Measurements from ENCODE around the gene XPNPEP3.

Gene XPNPEP3

DNA sequence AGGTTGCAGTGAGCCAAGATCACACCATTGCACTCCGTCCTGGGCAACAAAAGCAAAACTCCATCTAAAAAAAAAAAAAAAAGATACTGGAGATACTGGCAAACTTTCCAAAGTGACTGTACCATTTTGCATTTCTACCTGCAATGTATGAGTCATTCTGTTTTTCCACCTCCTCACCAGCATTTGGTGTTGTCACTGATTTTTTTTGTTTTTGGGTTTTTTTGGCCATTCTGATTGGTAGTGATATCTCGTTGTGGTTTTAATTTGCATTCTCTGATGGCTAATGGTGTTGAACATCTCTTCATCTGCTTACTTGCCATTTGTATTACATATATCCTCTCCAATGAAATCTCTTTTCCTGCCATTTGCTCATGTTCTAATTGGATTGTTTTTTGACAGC is 82.3 kb downstream of the XPNPEP3 start:
- no peak for DNase-seq (ENCODE audit: low read depth, low spot score)

DNA sequence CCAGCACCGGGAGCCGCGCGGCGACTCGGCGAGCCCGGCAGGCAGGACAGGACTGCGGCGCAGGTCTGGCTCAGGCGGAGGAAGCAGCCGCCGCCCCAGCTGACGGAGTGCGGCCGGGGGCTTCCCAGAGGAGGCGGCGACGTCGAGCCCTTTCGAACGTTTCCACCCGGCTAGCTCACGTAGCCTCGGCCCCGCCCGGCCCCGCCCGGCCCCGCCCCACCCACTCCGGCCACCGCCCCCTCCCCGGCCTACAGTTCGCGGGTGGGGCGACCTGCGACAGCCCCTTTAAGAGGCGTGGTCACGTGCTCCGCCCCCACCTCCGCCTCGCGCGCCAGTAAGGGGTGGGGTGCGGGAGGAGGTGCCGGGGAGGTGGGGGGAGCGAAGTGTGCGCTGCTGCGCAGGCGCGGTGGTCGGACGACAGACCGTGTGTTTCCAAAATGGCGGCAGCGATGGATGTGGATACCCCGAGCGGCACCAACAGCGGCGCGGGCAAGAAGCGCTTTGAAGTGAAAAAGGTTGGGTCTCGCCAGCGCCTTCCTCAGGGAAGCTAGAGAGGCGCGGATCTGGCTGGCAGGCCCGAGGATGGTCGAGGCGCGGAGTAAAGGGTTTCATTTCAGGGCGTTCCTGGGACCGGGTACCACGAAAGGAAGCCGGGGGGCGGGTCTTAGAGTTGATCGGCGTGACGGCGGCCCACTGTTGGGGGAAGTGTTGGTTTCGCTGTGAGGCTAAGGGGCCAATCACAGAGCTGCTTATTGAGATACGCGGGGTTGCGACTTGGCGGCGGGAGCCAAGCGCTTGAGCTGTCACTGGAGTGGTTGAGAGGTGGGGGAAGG is 94.2 kb downstream of the XPNPEP3 start, which contains the start of gene RBX1:
RBX1 (plus strand) TSS at position 417 of the 833 bp plus-strand sequence; CDS start at position 438, 21 bp downstream.
- peak; percentile 96 for DNase-seq (ENCODE audit: low read depth, low spot score)

DNA sequence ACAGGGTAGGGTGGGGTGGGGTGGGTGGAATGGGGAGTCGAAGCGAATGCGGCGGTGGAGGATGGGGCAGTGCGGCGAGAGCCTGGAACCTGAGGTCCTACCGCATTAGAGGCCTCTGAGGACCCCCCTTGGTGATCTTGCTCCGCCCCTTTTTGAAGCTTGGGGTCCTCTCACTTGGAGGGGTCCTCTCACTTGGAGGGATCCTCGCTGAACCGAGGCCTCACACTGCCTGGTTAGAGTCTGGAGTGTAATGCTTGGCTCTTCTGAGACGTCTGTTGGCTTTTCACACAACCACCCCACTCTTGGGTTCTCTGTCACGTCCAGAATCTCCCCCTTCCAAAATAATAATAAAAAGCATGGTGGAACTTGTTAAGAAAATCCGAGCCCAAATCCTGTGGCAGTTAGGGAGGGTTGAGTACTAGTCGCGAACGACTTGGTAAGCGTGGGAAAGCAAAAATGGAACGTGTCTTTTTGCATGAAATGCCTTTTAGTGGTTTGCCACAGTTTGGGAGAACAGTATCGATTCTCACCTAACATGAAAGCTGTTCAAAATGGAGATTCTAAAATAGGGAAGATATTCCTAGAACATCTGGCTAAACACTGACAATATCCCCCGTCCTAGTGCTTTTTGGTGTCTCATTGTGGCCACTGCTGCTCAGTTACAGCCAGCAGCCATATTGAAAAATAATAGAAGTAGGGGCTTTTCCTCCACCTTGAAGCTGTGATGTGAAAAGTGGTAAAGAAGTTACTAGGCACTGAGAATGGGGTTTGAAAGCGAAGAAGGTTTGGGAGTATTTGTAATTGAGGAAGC is 95.1 kb downstream of the XPNPEP3 start:
- DNase-seq (ENCODE audit: low read depth, low spot score), result peak; percentile 1

DNA sequence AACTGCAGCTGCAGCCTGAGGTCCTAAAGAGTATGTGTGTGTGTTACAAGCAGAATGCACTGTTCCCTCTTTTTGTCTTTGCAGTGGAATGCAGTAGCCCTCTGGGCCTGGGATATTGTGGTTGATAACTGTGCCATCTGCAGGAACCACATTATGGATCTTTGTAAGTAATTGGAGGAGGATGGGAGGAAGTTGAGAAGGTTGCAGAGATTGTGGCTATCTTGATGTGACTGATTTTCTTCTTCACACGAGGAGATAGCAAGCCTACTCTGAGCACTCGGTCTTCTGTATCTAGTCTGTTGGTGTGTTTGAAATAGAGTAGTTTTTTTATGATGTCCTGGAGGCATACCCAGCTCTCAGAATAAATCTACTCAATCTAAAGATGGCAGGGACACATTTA is 96.5 kb downstream of the XPNPEP3 start:
- no peak for DNase-seq (ENCODE audit: low read depth, low spot score)

DNA sequence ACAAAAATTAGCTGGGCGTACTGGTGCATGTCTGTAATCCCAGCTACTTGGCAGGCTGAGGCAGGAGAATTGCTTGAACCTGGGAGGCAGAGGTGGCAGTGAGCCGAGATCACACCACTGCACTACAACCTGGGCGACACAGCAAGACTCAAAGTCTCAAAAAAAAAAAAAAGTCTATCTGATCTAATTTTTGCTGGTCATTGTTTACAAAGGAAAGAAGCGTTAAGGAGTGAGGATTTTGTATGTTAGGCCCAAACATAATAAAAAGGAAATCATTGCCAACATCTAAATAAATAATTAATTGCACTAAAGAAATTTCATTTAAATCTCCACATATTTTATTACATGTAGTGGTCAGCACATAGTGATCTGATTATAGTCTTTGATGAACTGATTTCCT is 97.2 kb downstream of the XPNPEP3 start:
- DNase-seq (ENCODE audit: low read depth, low spot score), result no peak

DNA sequence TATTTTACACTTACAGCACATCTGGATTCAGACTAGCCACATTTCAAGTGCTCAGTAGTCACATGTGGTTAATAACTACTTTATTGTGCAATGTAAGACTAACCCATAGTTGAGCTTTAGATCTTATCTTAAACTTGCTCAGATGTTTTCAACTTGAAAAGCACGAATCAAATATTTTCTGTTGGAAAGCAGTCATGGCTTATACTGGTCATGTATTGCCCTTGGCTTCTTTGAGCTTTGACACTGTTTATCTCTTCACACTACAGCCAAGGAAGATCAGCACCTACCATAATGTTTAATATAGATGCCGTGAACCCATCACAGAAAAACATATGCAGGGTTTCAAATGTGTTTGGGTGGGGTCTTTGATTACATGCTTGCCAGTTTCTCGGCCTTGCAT is 98.6 kb downstream of the XPNPEP3 start:
- no peak for DNase-seq (ENCODE audit: low read depth, low spot score)

DNA sequence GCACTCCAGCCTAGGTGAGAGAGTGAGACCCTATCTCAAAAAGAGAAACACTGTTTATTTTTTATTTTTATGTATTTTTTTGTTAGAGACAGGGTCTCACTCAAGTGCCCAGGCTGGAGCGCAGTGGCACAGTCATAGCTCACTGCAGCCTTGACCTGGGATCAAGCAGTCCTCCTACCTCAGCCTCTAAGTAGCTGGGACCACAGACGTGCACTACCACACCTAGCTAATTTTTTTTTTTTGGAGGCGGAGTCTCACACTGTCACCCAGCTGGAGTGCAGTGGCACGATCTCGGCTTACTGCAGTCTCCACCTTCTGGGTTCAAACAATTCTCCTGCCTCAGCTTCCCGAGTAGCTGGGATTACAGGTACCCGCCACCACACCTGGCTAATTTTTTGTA is 100.7 kb downstream of the XPNPEP3 start:
- no peak for DNase-seq (ENCODE audit: low read depth, low spot score)

DNA sequence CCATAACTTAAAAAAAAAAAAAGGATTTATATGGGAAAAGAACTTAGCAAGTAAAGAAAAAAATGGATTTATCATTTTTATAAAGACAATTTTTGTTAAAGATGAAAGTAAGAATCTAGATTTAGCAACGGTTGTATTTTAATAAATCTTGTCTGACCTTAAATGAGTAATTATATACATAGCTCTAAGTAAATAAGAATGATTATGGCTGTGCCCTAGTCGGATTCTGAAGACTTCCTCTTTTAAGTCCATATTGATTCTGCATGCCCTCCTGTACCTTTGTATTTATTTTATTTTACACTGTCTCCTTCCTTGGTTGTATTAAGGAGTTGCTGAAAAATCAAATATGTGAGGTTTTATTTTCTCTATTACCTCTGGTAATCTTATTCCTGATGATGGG is 101.4 kb downstream of the XPNPEP3 start:
- DNase-seq (ENCODE audit: low read depth, low spot score), result no peak

DNA sequence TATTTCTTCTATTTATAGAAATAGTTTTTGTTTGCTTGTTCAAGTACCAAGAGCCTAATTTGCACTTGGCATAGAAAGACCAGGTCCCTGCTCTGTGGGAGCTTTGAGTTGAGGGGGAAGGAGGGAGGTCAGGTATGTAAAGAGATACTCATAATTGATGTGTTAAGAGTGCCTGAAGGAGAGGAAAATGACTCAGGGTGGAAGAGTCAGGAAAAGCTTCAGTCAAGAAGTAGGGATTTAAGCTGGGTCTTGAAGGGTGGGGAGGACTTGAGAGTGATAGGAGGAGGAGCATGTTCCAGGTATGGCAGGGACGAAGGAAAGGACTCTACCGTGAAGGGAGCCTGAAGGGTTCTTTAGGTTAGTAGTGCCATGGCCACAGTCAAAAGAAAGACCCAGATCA is 103.2 kb downstream of the XPNPEP3 start:
- DNase-seq (ENCODE audit: low read depth, low spot score), result no peak

DNA sequence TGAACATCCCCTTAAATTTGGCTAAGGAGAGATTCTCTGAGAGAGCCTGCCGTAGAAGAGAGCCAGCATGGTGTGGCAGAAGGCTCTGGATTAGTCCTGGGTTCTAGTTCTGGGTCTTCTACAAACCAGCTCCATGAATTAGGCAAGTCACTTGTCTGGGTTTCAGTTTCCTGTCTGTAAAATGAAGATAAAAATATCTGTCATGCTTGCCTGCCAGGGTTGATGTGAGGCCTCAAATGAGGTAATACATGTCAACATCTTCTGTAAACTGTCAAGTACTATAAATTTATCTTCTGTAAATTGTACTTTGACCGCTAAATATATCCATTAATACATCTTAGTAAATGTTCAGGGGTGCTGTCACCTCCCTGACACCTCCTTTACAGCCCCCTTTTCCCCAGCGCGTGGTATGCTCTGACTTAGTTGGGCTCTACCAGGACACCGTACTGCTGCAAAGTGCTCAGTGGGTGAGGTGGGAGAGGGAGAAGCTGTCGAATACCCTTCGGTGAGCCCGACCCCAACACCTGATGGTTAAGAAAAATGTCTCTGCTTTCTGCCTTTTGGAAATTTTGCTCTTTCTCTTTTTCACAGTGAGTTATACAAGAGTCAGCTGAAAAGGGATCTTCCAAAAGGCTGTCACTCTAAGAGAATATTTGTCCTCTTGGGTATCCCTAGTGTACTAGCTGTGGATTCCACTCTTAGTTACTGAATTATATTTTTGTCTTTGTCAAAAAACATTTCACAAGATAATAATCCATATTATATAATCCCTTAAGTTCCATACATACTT is 109.2 kb downstream of the XPNPEP3 start:
- no peak for DNase-seq (ENCODE audit: low read depth, low spot score)

DNA sequence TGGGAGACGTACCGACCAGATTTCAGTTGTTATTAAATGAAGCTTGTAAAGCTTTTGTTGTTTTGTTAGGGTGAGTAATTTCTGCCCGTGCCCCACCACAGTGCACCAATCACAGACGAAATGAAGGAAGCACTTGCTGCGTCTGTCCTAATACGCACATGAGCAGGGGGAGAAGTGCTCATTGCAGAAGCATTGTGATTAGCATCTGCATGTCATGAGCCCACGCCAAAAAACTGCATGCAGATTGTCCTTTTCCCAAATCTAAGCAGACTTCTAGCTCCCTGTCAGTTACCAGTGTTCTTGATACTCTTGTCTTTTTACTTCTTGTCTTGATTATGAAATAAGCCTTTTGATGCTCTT is 109.8 kb downstream of the XPNPEP3 start:
- DNase-seq (ENCODE audit: low read depth, low spot score), result no peak

DNA sequence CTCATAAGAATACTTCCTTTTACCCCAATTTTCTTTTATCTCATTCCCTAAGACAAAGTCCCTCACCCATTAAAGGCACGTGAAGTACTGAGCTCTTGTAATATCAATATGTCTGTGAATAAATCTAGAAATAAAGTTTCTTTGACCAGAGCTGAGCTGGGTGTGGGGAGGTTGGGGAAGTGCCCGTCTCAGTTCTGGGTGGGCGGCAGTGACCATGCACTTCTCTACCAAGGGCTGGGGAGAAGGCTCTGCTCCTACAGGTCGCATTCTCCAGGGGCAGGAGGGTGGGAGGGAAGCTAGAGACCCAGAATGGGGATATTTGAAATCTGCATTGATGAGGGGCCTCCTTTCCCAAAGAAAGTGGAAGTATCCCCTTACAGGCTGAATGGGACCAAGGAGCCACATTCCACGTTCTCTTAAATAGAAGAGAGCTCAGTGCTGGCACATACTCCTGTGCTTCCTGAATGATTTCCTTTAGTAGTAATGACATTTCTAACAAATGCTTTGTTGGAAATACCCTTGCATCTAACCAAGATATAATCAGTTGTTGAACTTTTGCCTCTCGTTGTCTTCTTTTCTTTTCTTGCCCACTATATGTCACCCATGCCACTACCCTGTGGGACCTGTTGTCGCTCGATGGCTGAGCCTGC is 110.3 kb downstream of the XPNPEP3 start:
- no peak for DNase-seq (ENCODE audit: low read depth, low spot score)

DNA sequence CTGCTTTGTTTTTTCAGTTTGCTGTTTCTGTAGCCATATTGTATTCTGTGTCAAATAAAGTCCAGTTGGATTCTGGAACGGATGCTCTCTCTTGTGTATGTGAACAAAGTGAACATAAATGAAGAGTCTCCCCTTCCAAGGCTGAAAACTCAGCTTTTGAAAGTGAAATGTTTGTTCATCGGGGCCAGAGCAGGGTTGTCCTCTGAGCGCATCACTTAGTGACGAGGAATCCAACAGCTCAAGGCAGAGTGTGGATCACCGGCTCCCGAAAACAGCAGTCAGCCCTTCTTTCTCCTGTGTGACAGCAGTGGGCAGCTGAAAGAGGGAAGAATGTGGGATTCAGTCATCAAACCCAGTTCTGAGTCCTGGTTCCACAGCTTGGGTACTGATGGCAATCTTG is 115.6 kb downstream of the XPNPEP3 start:
- no peak for DNase-seq (ENCODE audit: low read depth, low spot score)

DNA sequence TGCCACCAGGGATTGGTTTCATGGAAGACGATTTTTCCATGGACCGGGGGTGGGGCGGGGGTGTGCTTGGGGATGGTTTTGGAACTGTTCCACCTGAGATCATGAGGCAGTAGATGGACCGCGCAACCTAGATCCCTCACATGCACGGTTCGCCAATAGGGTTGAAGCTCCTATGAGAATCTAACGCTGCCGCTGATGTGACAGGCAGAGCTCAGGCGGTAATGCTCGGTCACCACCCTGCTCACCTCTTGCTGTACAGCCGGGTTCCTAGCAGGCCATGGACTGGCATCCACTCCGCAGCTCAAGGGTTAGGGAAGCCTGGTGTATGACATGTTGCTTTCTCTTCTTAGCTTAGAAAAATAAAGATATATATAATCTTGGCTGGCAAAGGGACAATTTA is 116.2 kb downstream of the XPNPEP3 start:
- DNase-seq (ENCODE audit: low read depth, low spot score), result no peak

DNA sequence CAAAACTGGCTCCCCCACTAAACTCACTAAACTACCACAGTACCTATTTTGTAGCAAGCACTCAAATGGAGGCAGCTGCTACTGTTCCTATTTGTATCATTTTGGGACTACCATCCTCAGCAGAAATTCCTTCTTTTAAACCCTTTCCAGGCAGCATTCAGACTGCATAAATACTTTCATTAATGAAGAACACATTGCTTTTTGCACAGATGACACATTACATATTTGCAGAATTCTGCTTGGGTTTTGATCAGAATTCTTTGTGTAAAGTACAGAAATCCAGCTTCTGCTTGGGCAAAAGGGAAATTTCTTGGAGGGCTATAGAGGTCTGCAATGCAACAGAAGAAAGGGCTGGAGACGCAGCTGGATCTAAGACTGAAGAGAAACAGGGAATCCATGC is 118.4 kb downstream of the XPNPEP3 start:
- DNase-seq (ENCODE audit: low read depth, low spot score), result no peak

DNA sequence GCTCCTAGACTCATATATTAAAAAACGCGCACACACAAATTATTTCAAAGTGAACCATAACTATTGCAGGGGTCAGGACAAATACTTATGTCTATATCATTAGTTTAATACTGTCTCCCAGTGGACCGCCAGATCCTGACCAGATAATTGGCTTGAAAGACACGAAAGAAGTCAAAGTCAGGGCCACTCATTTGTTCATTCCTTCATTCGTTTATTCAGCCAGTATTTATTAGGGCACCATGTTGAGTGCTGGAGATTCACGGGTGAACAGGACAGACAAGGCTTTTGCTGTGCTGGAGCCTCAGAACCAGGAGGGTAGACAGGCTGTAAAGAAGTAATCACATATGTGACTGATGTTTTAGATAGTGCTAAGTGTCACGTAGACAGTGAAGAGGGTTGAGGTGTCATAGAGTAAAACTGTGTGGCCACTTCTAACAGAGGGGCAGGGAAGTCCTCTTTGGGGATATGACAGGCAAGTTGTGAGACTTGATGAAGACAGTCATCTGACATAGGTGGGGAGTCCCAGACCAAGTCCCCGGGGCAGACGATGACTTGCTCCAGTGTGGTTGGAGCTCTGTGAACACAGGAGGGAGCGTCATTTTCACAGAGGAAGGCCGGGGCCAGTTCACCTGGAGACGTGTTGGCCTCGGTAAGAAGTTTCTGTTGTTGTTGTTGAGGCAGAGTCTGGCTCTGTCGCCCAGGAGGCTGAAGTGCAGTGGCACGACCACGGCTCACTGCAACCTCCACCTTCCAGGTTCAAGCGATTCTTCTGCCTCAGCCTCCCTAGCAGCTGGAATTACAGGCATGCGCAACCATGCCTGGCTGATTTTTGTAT is 120.1 kb downstream of the XPNPEP3 start:
- DNase-seq (ENCODE audit: low read depth, low spot score), result no peak

DNA sequence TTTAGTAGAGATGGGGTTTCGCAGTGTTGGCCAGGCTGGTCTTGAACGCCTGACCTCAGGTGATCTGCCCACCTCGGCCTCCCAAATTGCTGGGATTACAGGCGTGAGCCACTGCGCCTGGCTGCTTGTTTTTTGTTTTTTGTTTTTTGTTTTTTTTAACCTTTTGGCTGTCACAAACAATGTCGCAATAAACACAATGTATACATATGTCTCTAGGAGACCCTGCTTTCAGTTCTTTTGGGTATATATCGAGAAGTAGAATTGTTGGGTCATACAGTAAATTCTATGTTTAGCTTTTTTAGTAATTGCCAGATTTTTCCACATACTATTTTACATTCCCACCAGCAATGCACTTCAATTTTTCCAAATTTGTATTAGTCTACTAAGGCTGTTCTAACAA is 122.2 kb downstream of the XPNPEP3 start:
- no peak for DNase-seq (ENCODE audit: low read depth, low spot score)

DNA sequence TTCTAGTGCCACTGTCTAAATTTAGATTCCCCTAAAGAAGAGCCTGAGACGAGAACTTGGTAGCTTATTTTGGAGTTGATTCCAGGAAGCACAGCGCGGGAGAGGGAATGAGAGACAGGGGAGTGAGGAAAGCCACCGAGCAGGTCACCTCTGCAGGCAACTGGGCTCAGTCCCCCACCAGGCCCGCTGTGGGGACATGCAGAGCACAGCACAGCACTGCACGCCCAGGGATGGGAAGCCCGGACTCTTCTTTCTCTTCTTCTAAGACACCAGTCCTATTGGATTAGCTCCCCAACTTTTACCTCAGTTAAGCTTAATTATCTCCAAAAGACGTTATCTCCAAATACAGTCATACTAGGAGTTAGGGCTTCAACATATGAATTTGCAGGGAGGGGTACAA is 122.9 kb downstream of the XPNPEP3 start:
- DNase-seq (ENCODE audit: low read depth, low spot score), result no peak
